Measurements from ENCODE around the gene ARID5B.

DNA sequence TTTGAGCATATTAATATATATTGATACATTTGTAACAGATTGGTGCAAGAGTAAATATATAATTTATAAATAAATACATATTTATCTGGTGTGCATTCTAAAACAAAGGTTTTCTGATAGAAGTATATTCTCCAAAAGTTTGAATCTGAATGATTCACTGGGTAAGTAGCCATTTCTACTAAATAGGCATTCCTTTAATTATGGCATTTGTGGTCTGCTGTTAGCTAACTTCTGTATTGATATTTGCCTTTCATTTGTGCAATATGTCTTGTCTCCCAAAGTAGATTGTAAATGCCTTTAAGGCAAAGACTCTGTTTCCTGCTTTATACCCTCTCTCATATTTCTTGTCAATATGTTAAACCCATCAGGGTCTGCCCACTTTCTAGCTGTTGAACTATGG, 11.1 kb upstream of the ARID5B start:
- TF ChIP-seq, protein P1, sequence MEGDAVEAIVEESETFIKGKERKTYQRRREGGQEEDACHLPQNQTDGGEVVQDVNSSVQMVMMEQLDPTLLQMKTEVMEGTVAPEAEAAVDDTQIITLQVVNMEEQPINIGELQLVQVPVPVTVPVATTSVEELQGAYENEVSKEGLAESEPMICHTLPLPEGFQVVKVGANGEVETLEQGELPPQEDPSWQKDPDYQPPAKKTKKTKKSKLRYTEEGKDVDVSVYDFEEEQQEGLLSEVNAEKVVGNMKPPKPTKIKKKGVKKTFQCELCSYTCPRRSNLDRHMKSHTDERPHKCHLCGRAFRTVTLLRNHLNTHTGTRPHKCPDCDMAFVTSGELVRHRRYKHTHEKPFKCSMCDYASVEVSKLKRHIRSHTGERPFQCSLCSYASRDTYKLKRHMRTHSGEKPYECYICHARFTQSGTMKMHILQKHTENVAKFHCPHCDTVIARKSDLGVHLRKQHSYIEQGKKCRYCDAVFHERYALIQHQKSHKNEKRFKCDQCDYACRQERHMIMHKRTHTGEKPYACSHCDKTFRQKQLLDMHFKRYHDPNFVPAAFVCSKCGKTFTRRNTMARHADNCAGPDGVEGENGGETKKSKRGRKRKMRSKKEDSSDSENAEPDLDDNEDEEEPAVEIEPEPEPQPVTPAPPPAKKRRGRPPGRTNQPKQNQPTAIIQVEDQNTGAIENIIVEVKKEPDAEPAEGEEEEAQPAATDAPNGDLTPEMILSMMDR (conservative IDR thresholded peaks at IDR 0.05; ENCODE audit: low read length) = no peak
- TF ChIP-seq EZH2phosphoT487 (IDR thresholded peaks at IDR 0.05; ENCODE audit: borderline replicate concordance) = no peak
